HepG2 (cell line): ENCODE measurements around the gene SLC12A3. TPM values are rescaled to one million over a fixed set of nuclear protein-coding genes. Genes with fewer than 3 reads are reported as not detected.
A peak's percentile ranks its signal among the peaks of the same experiment; 100 is the strongest.

Source experiments
- ATF1 ChIP-seq: IDR thresholded peaks from 2 replicates; pipeline ENCODE4 v1.6.1; 2016; ENCODE audit warnings: mild to moderate bottlenecking, control low read depth
- BCLAF1 ChIP-seq: fragments of 450-650 bp; IDR thresholded peaks from 2 replicates; pipeline ENCODE4 v1.6.1; 2017; ENCODE audit warnings: mild to moderate bottlenecking
- CBFB ChIP-seq: sonication (generic); formaldehyde crosslinking; IDR thresholded peaks from 2 replicates; pipeline ENCODE4 v1.4.0; 2020; ENCODE audit warnings: missing genetic modification reagents
- GATAD1 ChIP-seq: IDR thresholded peaks from 2 replicates; pipeline ENCODE4 v1.6.1; 2016; ENCODE audit warnings: missing genetic modification reagents, missing compliant biosample characterization
- GFI1 ChIP-seq: sonication (generic); formaldehyde crosslinking; IDR thresholded peaks from 2 replicates; pipeline ENCODE4 v1.5.0; 2020; ENCODE audit warnings: missing genetic modification reagents, mild to moderate bottlenecking, borderline replicate concordance
- JDP2 ChIP-seq: sonication (generic); formaldehyde crosslinking; IDR thresholded peaks from 2 replicates; pipeline ENCODE4 v1.8.1; 2022; ENCODE audit warnings: missing genetic modification reagents, borderline replicate concordance
- KMT2B ChIP-seq: IDR thresholded peaks from 2 replicates; pipeline ENCODE4 v1.6.1; 2016; ENCODE audit warnings: missing genetic modification reagents, missing compliant biosample characterization
- MXI1 ChIP-seq: IDR thresholded peaks from 3 replicates; pipeline ENCODE4 v1.6.1; 2012; ENCODE audit warnings: low read depth, low read length, inconsistent platforms, borderline replicate concordance
- RBAK ChIP-seq: sonication (generic); formaldehyde crosslinking; IDR thresholded peaks from 2 replicates; pipeline ENCODE4 v1.5.1; 2020; ENCODE audit warnings: mild to moderate bottlenecking, missing genetic modification reagents
- STAT6 ChIP-seq: sonication (generic); formaldehyde crosslinking; IDR thresholded peaks from 2 replicates; pipeline ENCODE4 v1.4.0; 2020; ENCODE audit warnings: missing genetic modification reagents, mild to moderate bottlenecking, borderline replicate concordance
- ZNF160 ChIP-seq: sonication (generic); formaldehyde crosslinking; IDR thresholded peaks from 2 replicates; pipeline ENCODE4 v1.8.0; 2022; ENCODE audit warnings: mild to moderate bottlenecking, inconsistent platforms, missing genetic modification reagents
- ZNF280D ChIP-seq: sonication (generic); formaldehyde crosslinking; IDR thresholded peaks from 2 replicates; pipeline ENCODE4 v1.5.1; 2020; ENCODE audit warnings: mild to moderate bottlenecking, missing genetic modification reagents
- ZNF619 ChIP-seq: sonication (generic); formaldehyde crosslinking; IDR thresholded peaks from 2 replicates; pipeline ENCODE4 v1.4.0; 2020; ENCODE audit warnings: mild to moderate bottlenecking, missing genetic modification reagents
- polyA plus RNA-seq, 8 experiments: library from polyadenylated mRNA; depleted of rRNA in 3 of 8; stranded (reverse) in 7 of 8; unstranded in 1 of 8; fragments of >200 nt; fragmentation: Illumina TruSeq in 4 of 8; extraction: Trizol in 4 of 8; gene quantifications; 2 replicates each; pipeline versions ENCODE4 v1.2.1 to v1.2.3, GENCODE V29; 2011 to 2016; ENCODE audit warnings: low read depth in 4 of 8, missing spikeins in 1 of 8, mixed read lengths in 1 of 8; ENCODE audit not compliant: insufficient read depth in 1 of 8
- total RNA-seq, 5 experiments: library from RNA; depleted of rRNA; stranded (reverse); fragments of >200 nt; fragmentation: Illumina TruSeq; extraction: Trizol; gene quantifications; 2 replicates each; pipeline ENCODE4 v1.2.3, GENCODE V29; 2016; ENCODE audit warnings: low read depth in 1 of 5
- TF ChIP-seq, protein P1 (sequence below): sonication (generic); formaldehyde crosslinking; IDR thresholded peaks from 2 replicates; pipeline ENCODE4 v1.4.0; 2020; ENCODE audit warnings: missing genetic modification reagents

Gene SLC12A3
- total and polyA plus RNA-seq, 2 of the 13 experiments (the other 11 are each of a cell fraction or from before 2014, with no cell fraction given) = 6.2 TPM; not detected in 1

DNA sequence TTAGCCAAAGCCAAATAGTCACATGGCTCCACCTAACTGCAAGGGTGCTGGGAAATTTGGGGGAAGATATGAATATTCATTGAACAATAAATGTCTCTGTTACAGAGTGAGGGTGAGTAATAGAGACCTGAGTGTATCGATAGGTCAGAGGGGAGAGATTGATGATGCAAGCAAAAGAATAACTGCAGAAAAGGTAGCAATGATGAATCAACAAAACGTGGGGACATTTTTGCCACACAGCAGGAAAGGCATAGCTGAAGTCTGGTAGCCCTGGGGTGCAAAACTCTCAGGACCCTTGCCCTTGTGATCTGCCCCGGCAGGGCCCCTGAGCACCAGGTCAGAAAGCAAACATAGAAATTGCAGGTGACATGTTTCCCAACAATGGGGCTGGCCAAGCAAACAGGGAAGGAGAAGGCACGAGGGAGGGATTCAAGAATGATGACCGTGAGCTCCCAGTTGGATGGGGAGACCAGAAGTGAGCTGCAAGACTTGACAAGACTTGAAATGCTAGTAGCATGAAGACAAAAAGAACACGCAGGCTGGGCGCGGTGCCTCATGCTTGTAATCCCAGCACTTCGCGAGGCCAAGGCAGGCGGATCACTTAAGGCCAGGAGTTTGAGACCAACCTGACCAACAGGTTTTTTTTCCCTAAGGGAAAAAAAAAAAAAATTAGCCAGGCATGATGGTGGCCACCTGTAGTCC, 54.2 kb downstream of the SLC12A3 start (continued):
- TF ChIP-seq BCLAF1 (no peak), GATAD1 (CRISPR knock-in tag) (peak; percentile 70), CBFB (CRISPR knock-in tag) (0 out of 2 replicates have a peak, but pooled peaks have one; percentile 69), KMT2B (CRISPR knock-in tag) (no peak; the same call in 1 of the 2 replicates), GFI1 (CRISPR knock-in tag) (peak; percentile 65; the same call in 1 of the 2 replicates), RBAK (CRISPR knock-in tag) (0 out of 2 replicates have a peak, but pooled peaks have one; percentile 55), ZNF280D (CRISPR knock-in tag) (0 out of 2 replicates have a peak, but pooled peaks have one; percentile 60), ZNF619 (CRISPR knock-in tag) (peak; percentile 89; the same call in 1 of the 2 replicates), JDP2 (CRISPR knock-in tag) (no peak), ATF1 (CRISPR knock-in tag) (peak; percentile 68), MXI1 (no peak), ZNF160 (CRISPR knock-in tag) (peak; percentile 70), STAT6 (CRISPR knock-in tag) (peak; percentile 76; the same call in 1 of the 2 replicates)
- TF ChIP-seq, protein P1, sequence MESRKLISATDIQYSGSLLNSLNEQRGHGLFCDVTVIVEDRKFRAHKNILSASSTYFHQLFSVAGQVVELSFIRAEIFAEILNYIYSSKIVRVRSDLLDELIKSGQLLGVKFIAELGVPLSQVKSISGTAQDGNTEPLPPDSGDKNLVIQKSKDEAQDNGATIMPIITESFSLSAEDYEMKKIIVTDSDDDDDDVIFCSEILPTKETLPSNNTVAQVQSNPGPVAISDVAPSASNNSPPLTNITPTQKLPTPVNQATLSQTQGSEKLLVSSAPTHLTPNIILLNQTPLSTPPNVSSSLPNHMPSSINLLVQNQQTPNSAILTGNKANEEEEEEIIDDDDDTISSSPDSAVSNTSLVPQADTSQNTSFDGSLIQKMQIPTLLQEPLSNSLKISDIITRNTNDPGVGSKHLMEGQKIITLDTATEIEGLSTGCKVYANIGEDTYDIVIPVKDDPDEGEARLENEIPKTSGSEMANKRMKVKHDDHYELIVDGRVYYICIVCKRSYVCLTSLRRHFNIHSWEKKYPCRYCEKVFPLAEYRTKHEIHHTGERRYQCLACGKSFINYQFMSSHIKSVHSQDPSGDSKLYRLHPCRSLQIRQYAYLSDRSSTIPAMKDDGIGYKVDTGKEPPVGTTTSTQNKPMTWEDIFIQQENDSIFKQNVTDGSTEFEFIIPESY (CRISPR knock-in tag) = peak; percentile 68; the same call in 1 of the 2 replicates
